ENCODE data around the gene AADACL3.

AADACL3 gene

GRCh38 chr1:12776801-12777557, 61.1 kb downstream of the AADACL3 start:
- no peaks in the 10 kb centered on the region for H3K9me3 Mint-ChIP-seq
- no peaks in the 10 kb centered on the region for H3K36me3 Mint-ChIP-seq (ENCODE audit: insufficient read depth)
- ATAC-seq (replicated peaks; ENCODE audit: extremely low read depth, poor library complexity, severe bottlenecking) (no peak), DNase-seq (ENCODE audit: low spot score in 2 of 2) (no peak)
- no peak overlapping the region for H3K4me3 Mint-ChIP-seq
- H3K27ac Mint-ChIP-seq (ENCODE audit: low read depth), result no peak overlapping the region
- H3K4me1 Mint-ChIP-seq, result no peaks in the 10 kb centered on the region
- H3K27me3 Mint-ChIP-seq, result peaks cover 76% of the 10 kb centered on the region
